HUES48 (cell line): ENCODE results near the gene THAP12.
"Not testable (repeated sequence)": the region's sequence is repeated elsewhere in the genome, so short reads cannot be mapped to it uniquely, and the experiment has no call there.

Experiments
- H3K27ac ChIP-seq: one replicate; pipeline ENCODE4 v1.7.0; 2013; ENCODE audit warnings: low read depth, low read length, inconsistent platforms
- H3K27me3 ChIP-seq: 2 replicates; pipeline ENCODE4 v1.6.1; 2013; ENCODE audit warnings: mild to moderate bottlenecking, low read length; ENCODE audit not compliant: control insufficient read depth, insufficient read depth
- H3K36me3 ChIP-seq: 2 replicates; pipeline ENCODE4 v1.6.1; 2013; ENCODE audit warnings: low read length; ENCODE audit not compliant: control insufficient read depth, insufficient read depth
- H3K4me1 ChIP-seq: 2 replicates; pipeline ENCODE4 v1.6.1; 2013; ENCODE audit warnings: mild to moderate bottlenecking, low read length; ENCODE audit not compliant: control insufficient read depth, insufficient read depth
- H3K4me3 ChIP-seq: 2 replicates; pipeline ENCODE4 v1.5.1; 2013; ENCODE audit warnings: mild to moderate bottlenecking, low read depth, low read length
- H3K9ac ChIP-seq: 2 replicates; pipeline ENCODE4 v1.6.1; 2013; ENCODE audit warnings: mild to moderate bottlenecking, low read depth, low read length, moderate library complexity
- H3K9me3 ChIP-seq: 2 replicates; pipeline ENCODE4 v1.6.1; 2013; ENCODE audit warnings: low read length; ENCODE audit not compliant: control insufficient read depth, insufficient read depth

THAP12 gene

GRCh38 chr11:76380977-76381719 is at the start of gene THAP12, which contains the start of gene GVQW3:
TSS of gene THAP12 (minus strand) at chr11:76381132. CDS start at chr11:76380836, 296 bp downstream.
TSS of gene GVQW3 (plus strand) at chr11:76381323. CDS start at chr11:76381829, 506 bp downstream.
- Histone ChIP-seq H3K27ac (peak within 1 kb of the TSS; percentile 69), H3K4me1 (peaks cover 26% of the 10 kb centered on the region)

GRCh38 chr11:76426660-76427059 is 45.7 kb upstream of the THAP12 start:
- no peak overlapping the region for H3K27ac ChIP-seq
- no peaks in the 10 kb centered on the region for H3K27me3 ChIP-seq
- H3K4me3 ChIP-seq = no peak overlapping the region
- H3K36me3 ChIP-seq = no peaks in the 10 kb centered on the region
- 0 out of 2 replicates have a peak, but pooled peaks cover 3% of the 10 kb centered on the region for H3K4me1 ChIP-seq
- no peaks in the 10 kb centered on the region for H3K9me3 ChIP-seq
- H3K9ac ChIP-seq = no peak overlapping the region

More at GRCh38 chr11:76380977-76381719, at the start of gene THAP12, which contains the start of gene GVQW3:
- Histone ChIP-seq H3K4me3 (peak within 1 kb of the TSS; percentile 89), H3K9me3 (no peaks in the 10 kb centered on the region), H3K9ac (peak within 1 kb of the TSS; percentile 60), H3K36me3 (no peaks in the 10 kb centered on the region), H3K27me3 (no peaks in the 10 kb centered on the region)

GRCh38 chr11:76424891-76425290 is 44.0 kb upstream of the THAP12 start:
- no peak overlapping the region for H3K4me3 ChIP-seq
- no peaks in the 10 kb centered on the region for H3K27me3 ChIP-seq
- H3K4me1 ChIP-seq = 0 out of 2 replicates have a peak, but pooled peaks cover 3% of the 10 kb centered on the region
- H3K9me3 ChIP-seq = no peaks in the 10 kb centered on the region
- no peaks in the 10 kb centered on the region for H3K36me3 ChIP-seq
- no peak overlapping the region for H3K27ac ChIP-seq
- H3K9ac ChIP-seq = no peak overlapping the region

GRCh38 chr11:76424379-76424778 is 43.4 kb upstream of the THAP12 start:
- no peaks in the 10 kb centered on the region for H3K36me3 ChIP-seq
- H3K9me3 ChIP-seq = no peaks in the 10 kb centered on the region
- H3K4me1 ChIP-seq = 0 out of 2 replicates have a peak, but pooled peaks cover 3% of the 10 kb centered on the region
- H3K9ac ChIP-seq = no peak overlapping the region
- H3K27ac ChIP-seq = no peak overlapping the region
- H3K27me3 ChIP-seq = no peaks in the 10 kb centered on the region
- no peak overlapping the region for H3K4me3 ChIP-seq

GRCh38 chr11:76419896-76420295 is 39.0 kb upstream of the THAP12 start:
- H3K9me3 ChIP-seq = no peaks in the 10 kb centered on the region
- H3K27ac ChIP-seq = no peak overlapping the region
- no peaks in the 10 kb centered on the region for H3K36me3 ChIP-seq
- no peak overlapping the region for H3K4me3 ChIP-seq
- no peak overlapping the region for H3K9ac ChIP-seq
- no peaks in the 10 kb centered on the region for H3K4me1 ChIP-seq
- H3K27me3 ChIP-seq = no peaks in the 10 kb centered on the region

- H3K27me3 ChIP-seq = no peaks in the 10 kb centered on the region
- no peaks in the 10 kb centered on the region for H3K36me3 ChIP-seq
- no peaks in the 10 kb centered on the region for H3K4me1 ChIP-seq
- no peak overlapping the region for H3K4me3 ChIP-seq
- no peak overlapping the region for H3K9ac ChIP-seq
- no peaks in the 10 kb centered on the region for H3K9me3 ChIP-seq
- H3K27ac ChIP-seq = no peak overlapping the region
Observed at GRCh38 chr11:76415073-76415472, 34.1 kb upstream of the THAP12 start.

GRCh38 chr11:76410851-76411357 is 30.0 kb upstream of the THAP12 start:
- Histone ChIP-seq H3K27ac (no peak overlapping the region), H3K4me1 (no peaks in the 10 kb centered on the region), H3K9ac (no peak overlapping the region), H3K9me3 (no peaks in the 10 kb centered on the region), H3K36me3 (no peaks in the 10 kb centered on the region), H3K27me3 (no peaks in the 10 kb centered on the region), H3K4me3 (no peak overlapping the region)

GRCh38 chr11:76408171-76408965 is 27.4 kb upstream of the THAP12 start:
- no peaks in the 10 kb centered on the region for H3K36me3 ChIP-seq
- H3K27ac ChIP-seq = no peak overlapping the region
- no peaks in the 10 kb centered on the region for H3K9me3 ChIP-seq
- no peak overlapping the region for H3K4me3 ChIP-seq
- no peak overlapping the region for H3K9ac ChIP-seq
- no peaks in the 10 kb centered on the region for H3K27me3 ChIP-seq
- H3K4me1 ChIP-seq = no peaks in the 10 kb centered on the region

GRCh38 chr11:76406359-76406758 is 25.4 kb upstream of the THAP12 start:
- H3K27ac ChIP-seq = no peak overlapping the region
- no peaks in the 10 kb centered on the region for H3K9me3 ChIP-seq
- no peak overlapping the region for H3K9ac ChIP-seq
- H3K4me3 ChIP-seq = no peak overlapping the region
- H3K36me3 ChIP-seq = no peaks in the 10 kb centered on the region
- H3K4me1 ChIP-seq = no peaks in the 10 kb centered on the region
- no peaks in the 10 kb centered on the region for H3K27me3 ChIP-seq

- not testable (repeated sequence) for H3K4me1 ChIP-seq, H3K9me3 ChIP-seq, H3K36me3 ChIP-seq, H3K9ac ChIP-seq, H3K27ac ChIP-seq, H3K27me3 ChIP-seq, H3K4me3 ChIP-seq
Observed at GRCh38 chr11:76401484-76401883, 20.6 kb upstream of the THAP12 start.

- H3K9me3 ChIP-seq = no peaks in the 10 kb centered on the region
Observed at GRCh38 chr11:76400967-76401366, 20.0 kb upstream of the THAP12 start.

More at GRCh38 chr11:76400967-76401366, 20.0 kb upstream of the THAP12 start:
- H3K27me3 ChIP-seq = no peaks in the 10 kb centered on the region
- H3K4me3 ChIP-seq = no peak overlapping the region
- H3K36me3 ChIP-seq = no peaks in the 10 kb centered on the region
- H3K4me1 ChIP-seq = no peaks in the 10 kb centered on the region
- H3K9ac ChIP-seq = no peak overlapping the region
- no peak overlapping the region for H3K27ac ChIP-seq
